Fibroblast of pulmonary artery (primary cell): ENCODE data around the gene TCP11.

Experiments used
- DNase-seq: peaks from one replicate; pipeline ENCODE4 v3.0.0-alpha.2; 2010; ENCODE audit warnings: low read depth
- H3K4me3 ChIP-seq: replicated peaks from 2 replicates; pipeline ENCODE4 v1.5.1; 2011; ENCODE audit warnings: low read depth, mild to moderate bottlenecking, control low read depth, low read length, moderate library complexity
- CTCF ChIP-seq: IDR thresholded peaks from 2 replicates; pipeline ENCODE4 v1.5.1; 2011; ENCODE audit warnings: mild to moderate bottlenecking, control low read depth, low read length, inconsistent platforms; ENCODE audit errors: missing control alignments

TCP11 gene

GRCh38 chr6:35141007-35141655 is at the start of gene TCP11:
TCP11 (minus strand) TSS chr6:35141339; CDS start chr6:35140870, 469 bp downstream.
- H3K4me3 ChIP-seq: no peak within 1 kb of the TSS
- TF ChIP-seq CTCF: no peak
- DNase-seq: no peak

- DNase-seq: no peak
- H3K4me3 ChIP-seq: no peak overlapping the region
- no peak for TF ChIP-seq CTCF
Measured at GRCh38 chr6:35190306-35190705, 49.2 kb upstream of the TCP11 start.

GRCh38 chr6:35188886-35189285 is 47.7 kb upstream of the TCP11 start:
- no peak for TF ChIP-seq CTCF
- DNase-seq: no peak
- no peak overlapping the region for H3K4me3 ChIP-seq

- no peak for TF ChIP-seq CTCF
- DNase-seq: no peak
- H3K4me3 ChIP-seq: no peak overlapping the region
Measured at GRCh38 chr6:35186571-35186970, 45.4 kb upstream of the TCP11 start.

GRCh38 chr6:35185971-35186370 is 44.8 kb upstream of the TCP11 start:
- TF ChIP-seq CTCF: no peak
- no peak overlapping the region for H3K4me3 ChIP-seq
- DNase-seq: no peak

GRCh38 chr6:35185302-35185681 is 44.2 kb upstream of the TCP11 start:
- DNase-seq: peak; percentile 73
- H3K4me3 ChIP-seq: no peak overlapping the region
- no peak for TF ChIP-seq CTCF
